NT2/D1 (cell line): ENCODE results near the gene SLC37A4.

Experiments used
- DNase-seq: peaks from one replicate; pipeline ENCODE4 v3.0.0-alpha.2; 2011; ENCODE audit warnings: low read depth, low spot score
- H3K27me3 ChIP-seq: 2 replicates; pipeline ENCODE4 v1.6.0; 2011; ENCODE audit warnings: mild to moderate bottlenecking; ENCODE audit not compliant: insufficient read length, insufficient read depth
- H3K36me3 ChIP-seq: 2 replicates; pipeline ENCODE4 v1.6.1; 2011; ENCODE audit warnings: mild to moderate bottlenecking, low read length, mixed read lengths; ENCODE audit not compliant: insufficient read depth, insufficient read length
- H3K4me1 ChIP-seq: 2 replicates; pipeline ENCODE4 v1.5.1; 2011; ENCODE audit not compliant: insufficient read depth, insufficient read length
- H3K4me3 ChIP-seq: 2 replicates; pipeline ENCODE4 v1.5.1; 2011; ENCODE audit warnings: low read depth; ENCODE audit not compliant: insufficient read length
- H3K9ac ChIP-seq: 2 replicates; pipeline ENCODE4 v1.6.0; 2011; ENCODE audit warnings: low read depth; ENCODE audit not compliant: insufficient read length
- H3K9me3 ChIP-seq: 2 replicates; pipeline ENCODE4 v1.5.1; 2011; ENCODE audit warnings: mild to moderate bottlenecking, low read length; ENCODE audit not compliant: insufficient read depth
- SUZ12 ChIP-seq: IDR thresholded peaks from 2 replicates; pipeline ENCODE4 v1.6.1; 2011; ENCODE audit not compliant: insufficient read length, insufficient read depth; ENCODE audit errors: extremely low read depth
- YY1 ChIP-seq: IDR thresholded peaks from 2 replicates; pipeline ENCODE4 v1.6.1; 2011; ENCODE audit not compliant: insufficient read length, insufficient read depth
- ZNF274 ChIP-seq: IDR thresholded peaks from 2 replicates; pipeline ENCODE4 v1.6.1; 2011; ENCODE audit warnings: mild to moderate bottlenecking, low read depth, low read length

Gene SLC37A4

DNA sequence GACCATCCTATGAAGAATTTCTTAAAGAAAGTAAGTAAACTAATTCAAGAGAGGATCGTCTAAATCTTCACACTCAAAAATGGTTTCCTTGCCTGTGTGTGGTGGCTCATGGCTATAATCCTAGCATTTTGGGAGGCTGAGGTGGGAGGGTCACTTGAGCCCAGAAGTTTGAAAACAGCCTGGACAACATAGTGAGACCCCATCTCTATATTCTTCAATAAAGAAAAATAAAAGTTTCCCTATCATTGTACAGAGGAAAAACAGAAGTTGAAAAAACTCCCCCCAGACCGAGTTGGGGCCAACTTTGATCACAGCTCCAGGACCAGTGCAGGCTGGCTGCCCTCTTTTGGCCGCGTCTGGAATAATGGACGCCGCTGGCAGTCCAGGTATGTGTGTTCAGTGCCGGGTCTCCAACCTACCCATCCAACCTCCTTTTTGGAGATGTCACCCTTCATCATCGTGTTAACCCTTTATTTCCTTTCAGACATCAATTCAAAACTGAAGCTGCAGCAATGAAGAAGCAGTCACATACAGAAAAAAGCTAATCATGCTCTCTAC lies 15.5 kb downstream of the SLC37A4 start:
- Histone ChIP-seq H3K36me3 (peaks cover 75% of the 10 kb centered on the region), H3K4me3 (no peak overlapping the region), H3K9ac (no peak overlapping the region), H3K9me3 (no peaks in the 10 kb centered on the region), H3K27me3 (no peaks in the 10 kb centered on the region), H3K4me1 (peaks cover 4% of the 10 kb centered on the region)
- no peak for DNase-seq
- TF ChIP-seq SUZ12 (no peak), ZNF274 (no peak), YY1 (no peak)

GRCh38 chr11:119014209-119014924 lies 16.3 kb downstream of the SLC37A4 start:
- H3K9me3 ChIP-seq: no peaks in the 10 kb centered on the region
- no peak for TF ChIP-seq YY1
- no peak for TF ChIP-seq SUZ12
- TF ChIP-seq ZNF274: no peak
- no peak for DNase-seq
- H3K36me3 ChIP-seq: peaks cover 80% of the 10 kb centered on the region
- no peaks in the 10 kb centered on the region for H3K27me3 ChIP-seq
- peaks cover 2% of the 10 kb centered on the region for H3K4me1 ChIP-seq
- no peak overlapping the region for H3K4me3 ChIP-seq
- no peak overlapping the region for H3K9ac ChIP-seq

DNA sequence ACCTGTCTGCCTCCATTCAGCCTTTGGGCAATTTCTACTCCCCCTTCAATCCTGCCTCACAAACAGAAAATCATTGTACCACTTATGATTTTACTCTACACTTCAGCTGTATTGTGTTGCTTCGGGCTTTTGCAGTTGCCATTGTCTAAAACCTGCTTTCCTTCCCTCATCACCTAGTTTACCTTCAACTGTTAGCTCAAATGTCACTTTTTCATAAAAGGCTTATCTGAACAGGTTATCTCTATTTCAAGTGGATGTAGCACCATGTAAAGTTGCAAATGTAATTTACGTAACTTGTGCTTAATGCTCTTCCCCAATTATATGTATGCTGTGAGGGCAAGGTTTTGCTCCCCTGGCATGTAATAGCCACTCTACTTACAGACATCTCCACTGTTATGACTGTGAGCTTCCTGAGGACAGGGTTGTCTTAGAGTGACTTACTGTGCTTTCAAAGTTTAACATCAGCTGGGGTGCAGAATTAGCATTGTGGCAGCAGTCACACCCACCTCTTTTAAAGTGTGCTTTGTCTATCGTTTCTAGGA lies 18.0 kb downstream of the SLC37A4 start:
- no peak for DNase-seq
- Histone ChIP-seq H3K4me3 (no peak overlapping the region), H3K9me3 (no peaks in the 10 kb centered on the region), H3K27me3 (no peaks in the 10 kb centered on the region), H3K9ac (no peak overlapping the region), H3K36me3 (peaks cover 89% of the 10 kb centered on the region), H3K4me1 (peaks cover 2% of the 10 kb centered on the region)
- TF ChIP-seq SUZ12 (no peak), ZNF274 (no peak), YY1 (no peak)

DNA sequence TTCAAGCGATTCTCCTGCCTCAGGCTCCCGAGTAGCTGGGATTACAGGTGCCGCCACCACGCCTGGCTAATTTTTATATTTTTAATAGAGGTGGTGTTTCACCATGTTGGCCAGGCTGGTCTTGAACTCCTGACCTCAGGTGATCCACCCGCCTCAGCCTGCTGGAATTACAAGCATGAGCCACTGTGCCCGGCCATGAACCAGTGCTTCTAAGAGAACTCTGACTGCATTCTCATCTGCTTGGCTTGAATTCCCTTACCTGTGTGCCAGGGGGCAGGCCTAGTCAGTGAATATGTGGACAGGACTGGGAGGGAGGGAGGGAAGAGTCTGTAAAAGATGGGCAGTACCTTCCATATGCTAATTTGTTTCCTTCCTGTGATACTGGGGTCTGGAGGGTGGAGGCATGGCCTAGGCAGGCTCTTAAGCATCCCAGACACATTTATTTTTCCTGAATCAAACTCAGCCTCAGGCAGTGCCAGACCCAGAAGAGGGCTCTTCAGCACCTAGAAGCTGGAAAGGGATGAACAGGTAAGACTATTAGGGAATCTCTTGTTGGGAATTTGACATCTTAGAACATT lies 19.1 kb downstream of the SLC37A4 start:
- no peak for DNase-seq
- Histone ChIP-seq H3K9me3 (no peaks in the 10 kb centered on the region), H3K9ac (no peak overlapping the region), H3K27me3 (no peaks in the 10 kb centered on the region), H3K4me1 (no peaks in the 10 kb centered on the region), H3K36me3 (peaks cover 89% of the 10 kb centered on the region), H3K4me3 (no peak overlapping the region)
- TF ChIP-seq ZNF274: no peak
- TF ChIP-seq YY1: no peak
- TF ChIP-seq SUZ12: no peak

GRCh38 chr11:119006656-119007055 lies 24.0 kb downstream of the SLC37A4 start:
- no peaks in the 10 kb centered on the region for H3K9me3 ChIP-seq
- H3K36me3 ChIP-seq: peaks cover 71% of the 10 kb centered on the region
- no peak overlapping the region for H3K4me3 ChIP-seq
- TF ChIP-seq SUZ12: no peak
- TF ChIP-seq YY1: no peak
- no peak for TF ChIP-seq ZNF274
- DNase-seq: no peak
- H3K4me1 ChIP-seq: no peaks in the 10 kb centered on the region
- H3K9ac ChIP-seq: no peak overlapping the region
- no peaks in the 10 kb centered on the region for H3K27me3 ChIP-seq

- Histone ChIP-seq H3K36me3 (peaks cover 49% of the 10 kb centered on the region), H3K9ac (no peak overlapping the region), H3K4me1 (peaks cover 6% of the 10 kb centered on the region), H3K9me3 (no peaks in the 10 kb centered on the region), H3K27me3 (no peaks in the 10 kb centered on the region), H3K4me3 (no peak overlapping the region)
- no peak for DNase-seq
- TF ChIP-seq YY1: no peak
- no peak for TF ChIP-seq ZNF274
- TF ChIP-seq SUZ12: no peak
Observed at GRCh38 chr11:119000906-119001305, 29.8 kb downstream of the SLC37A4 start.

- no peaks in the 10 kb centered on the region for H3K9me3 ChIP-seq
- H3K9ac ChIP-seq: peak overlapping the region; percentile 93
- peak overlapping the region; percentile 96 for H3K4me3 ChIP-seq
- H3K27me3 ChIP-seq: no peaks in the 10 kb centered on the region
- H3K4me1 ChIP-seq: peaks cover 6% of the 10 kb centered on the region
- peaks cover 37% of the 10 kb centered on the region for H3K36me3 ChIP-seq
- TF ChIP-seq ZNF274 (no peak), YY1 (no peak)
- DNase-seq: peak; percentile 71
Observed at GRCh38 chr11:118998822-118999221, 31.9 kb downstream of the SLC37A4 start.
